Activated naive CD4-positive, alpha-beta T cell treated with anti-CD3 and anti-CD28 coated beads, Interleukin-2, amount 50 U/mL, for 24 hours (primary cell): ENCODE results near the gene DLEU7.

Experiments
- H3K27ac Mint-ChIP-seq: one replicate; pipeline ENCODE4 v1.8.0; 2021; ENCODE audit warnings: mild to moderate bottlenecking, mixed read lengths
- H3K27me3 Mint-ChIP-seq: one replicate; pipeline ENCODE4 v1.8.0; 2021; ENCODE audit warnings: mixed read lengths
- H3K36me3 Mint-ChIP-seq: one replicate; pipeline ENCODE4 v1.8.0; 2021; ENCODE audit warnings: mixed read lengths
- H3K4me1 Mint-ChIP-seq: one replicate; pipeline ENCODE4 v1.8.0; 2021; ENCODE audit warnings: mixed read lengths
- H3K4me3 Mint-ChIP-seq: one replicate; pipeline ENCODE4 v1.8.0; 2021; ENCODE audit warnings: mild to moderate bottlenecking, mixed read lengths
- H3K9me3 Mint-ChIP-seq: one replicate; pipeline ENCODE4 v1.8.0; 2021; ENCODE audit warnings: mixed read lengths

DLEU7 gene

DNA sequence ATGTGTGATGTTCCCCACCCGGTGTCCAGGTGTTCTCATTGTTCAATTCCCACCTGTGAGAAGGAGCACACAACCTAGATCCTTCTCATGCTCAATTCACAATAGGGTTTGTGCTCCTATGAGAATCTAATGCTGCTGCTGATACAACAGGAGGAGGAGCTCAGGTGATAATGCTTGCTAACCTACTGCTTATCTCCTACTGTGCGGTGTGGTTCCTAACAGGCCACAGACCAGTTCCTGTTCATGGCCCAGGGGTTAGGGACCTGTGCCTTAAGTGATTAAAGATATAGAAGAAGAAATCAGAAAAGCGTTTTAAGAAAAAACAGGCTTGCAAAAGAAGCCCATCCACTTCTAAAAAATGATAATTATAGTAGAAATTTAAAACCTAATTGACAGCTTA is 17.5 kb downstream of the DLEU7 start:
- Mint-ChIP-seq H3K9me3 (no peaks in the 10 kb centered on the region), H3K4me3 (no peak overlapping the region), H3K27ac (no peak overlapping the region), H3K36me3 (no peaks in the 10 kb centered on the region), H3K4me1 (no peaks in the 10 kb centered on the region), H3K27me3 (peaks cover 3% of the 10 kb centered on the region)

DNA sequence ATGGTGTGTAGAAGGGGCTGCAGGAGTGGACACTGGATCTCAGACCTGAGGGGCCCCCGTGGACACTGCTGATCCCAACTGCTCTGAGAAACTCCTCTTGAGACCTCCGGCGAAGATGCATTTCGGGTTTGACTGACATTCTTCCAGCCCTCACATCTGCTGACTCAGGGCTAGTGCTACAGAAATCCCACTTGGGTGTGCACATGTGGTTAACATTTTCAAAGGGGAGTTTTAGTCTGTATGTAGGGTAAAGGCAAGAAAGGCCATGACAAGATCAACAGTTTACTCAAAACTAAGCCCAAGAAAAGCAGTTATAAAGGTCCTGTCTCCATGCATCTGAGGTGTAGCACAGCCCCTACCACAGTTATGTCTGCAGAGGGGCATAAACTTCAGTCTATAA is 31.2 kb downstream of the DLEU7 start:
- Mint-ChIP-seq H3K27me3 (no peaks in the 10 kb centered on the region), H3K9me3 (no peaks in the 10 kb centered on the region), H3K36me3 (no peaks in the 10 kb centered on the region), H3K4me3 (no peak overlapping the region), H3K27ac (no peak overlapping the region), H3K4me1 (no peaks in the 10 kb centered on the region)

- Mint-ChIP-seq H3K9me3 (no peaks in the 10 kb centered on the region), H3K4me1 (no peaks in the 10 kb centered on the region), H3K27ac (no peak overlapping the region), H3K36me3 (no peaks in the 10 kb centered on the region), H3K27me3 (no peaks in the 10 kb centered on the region), H3K4me3 (no peak overlapping the region)
Observed at GRCh38 chr13:50810998-50811397, 32.5 kb downstream of the DLEU7 start.

DNA sequence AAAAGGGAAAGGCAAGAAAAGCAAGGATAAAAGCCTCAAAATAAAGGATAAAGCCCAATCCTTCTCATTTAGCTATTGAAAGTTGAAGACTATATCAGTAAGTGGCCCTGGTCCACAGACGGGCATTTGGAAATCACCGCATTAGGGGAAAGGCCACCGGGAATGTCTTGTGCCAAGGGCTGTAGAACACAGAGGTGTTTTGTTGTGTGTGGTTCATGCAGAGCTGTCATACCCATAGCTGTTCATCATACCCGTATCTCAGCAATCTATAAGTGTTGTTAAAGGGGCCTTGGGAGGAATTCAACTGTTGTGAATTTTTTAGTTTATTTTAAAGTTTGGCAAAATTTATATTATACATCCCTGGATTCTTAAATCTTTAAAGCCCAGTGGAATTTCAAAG is 33.0 kb downstream of the DLEU7 start:
- Mint-ChIP-seq H3K27ac (no peak overlapping the region), H3K4me1 (no peaks in the 10 kb centered on the region), H3K27me3 (no peaks in the 10 kb centered on the region), H3K36me3 (peaks cover 2% of the 10 kb centered on the region), H3K9me3 (no peaks in the 10 kb centered on the region), H3K4me3 (no peak overlapping the region)

GRCh38 chr13:50809133-50810090 is 34.1 kb downstream of the DLEU7 start:
- Mint-ChIP-seq H3K27ac (no peak overlapping the region), H3K4me1 (no peaks in the 10 kb centered on the region), H3K27me3 (no peaks in the 10 kb centered on the region), H3K36me3 (peaks cover 2% of the 10 kb centered on the region), H3K4me3 (no peak overlapping the region), H3K9me3 (no peaks in the 10 kb centered on the region)

DNA sequence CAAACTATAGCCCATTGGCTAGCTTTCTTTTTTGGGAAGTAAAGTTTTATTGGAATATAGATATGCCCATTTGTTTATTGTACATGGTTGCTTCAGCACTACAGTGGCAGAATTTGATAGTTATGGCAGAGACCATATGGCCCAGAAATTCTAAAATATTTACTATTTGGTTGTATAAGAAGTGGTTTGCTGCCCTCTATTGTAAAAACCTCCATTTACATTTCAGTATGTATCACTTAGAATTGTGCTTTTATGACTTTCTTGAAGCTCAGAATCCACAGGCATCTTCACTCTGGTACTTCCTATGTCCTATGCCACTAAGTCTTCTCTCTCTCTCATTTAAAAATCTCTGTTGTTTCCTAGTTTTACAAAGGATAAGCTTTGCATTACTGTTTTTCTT is 37.7 kb downstream of the DLEU7 start:
- Mint-ChIP-seq H3K36me3 (peaks cover 2% of the 10 kb centered on the region), H3K27me3 (no peaks in the 10 kb centered on the region), H3K27ac (no peak overlapping the region), H3K4me1 (peaks cover 5% of the 10 kb centered on the region), H3K4me3 (no peak overlapping the region), H3K9me3 (no peaks in the 10 kb centered on the region)

DNA sequence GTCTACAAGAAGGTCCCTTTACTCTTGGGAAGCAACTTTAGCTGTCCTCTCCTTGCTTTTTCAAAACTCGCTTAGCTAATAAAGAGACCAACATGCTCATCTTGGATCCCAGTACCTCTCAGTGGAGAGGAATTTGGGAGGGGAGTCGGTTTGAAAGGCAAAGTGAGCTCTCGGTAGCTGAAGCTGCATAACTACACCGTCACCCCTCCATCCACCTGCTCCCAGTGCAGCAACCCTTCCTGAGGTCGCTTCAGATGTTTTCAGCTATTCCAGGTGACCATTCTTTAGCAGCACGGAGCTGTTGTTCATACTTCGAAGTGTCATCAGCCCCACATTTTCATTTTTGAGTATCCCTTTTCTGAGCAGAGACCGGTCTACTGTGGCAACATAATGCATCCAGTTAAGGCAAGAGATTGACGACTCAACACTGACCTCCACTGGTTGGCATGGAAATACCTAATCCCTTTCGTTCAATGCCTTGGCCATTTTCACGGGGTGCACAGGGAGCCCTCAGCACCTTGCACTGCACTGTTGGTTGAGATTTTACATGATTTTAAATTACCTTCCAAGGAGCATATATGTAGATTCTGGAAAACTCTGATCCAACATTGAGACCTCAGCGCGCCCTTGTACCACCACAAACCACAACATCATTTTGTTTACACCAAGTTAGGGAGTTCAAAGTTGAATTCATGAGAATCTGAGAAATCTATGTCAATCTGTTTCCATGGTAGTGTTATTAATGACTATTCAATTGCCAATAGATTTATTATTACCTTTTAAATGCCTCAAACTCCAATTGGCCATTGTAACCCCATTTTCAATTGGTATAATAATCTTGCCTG is 42.2 kb downstream of the DLEU7 start:
- Mint-ChIP-seq H3K27ac (no peak overlapping the region), H3K4me1 (peaks cover 5% of the 10 kb centered on the region), H3K36me3 (peaks cover 2% of the 10 kb centered on the region), H3K27me3 (no peaks in the 10 kb centered on the region), H3K9me3 (no peaks in the 10 kb centered on the region), H3K4me3 (no peak overlapping the region)

GRCh38 chr13:50800091-50800739 is 43.3 kb downstream of the DLEU7 start:
- Mint-ChIP-seq H3K4me3 (no peak overlapping the region), H3K9me3 (no peaks in the 10 kb centered on the region), H3K27me3 (no peaks in the 10 kb centered on the region), H3K36me3 (no peaks in the 10 kb centered on the region), H3K27ac (no peak overlapping the region), H3K4me1 (peaks cover 5% of the 10 kb centered on the region)

- Mint-ChIP-seq H3K4me3 (no peak overlapping the region), H3K36me3 (no peaks in the 10 kb centered on the region), H3K27ac (no peak overlapping the region), H3K27me3 (no peaks in the 10 kb centered on the region), H3K4me1 (peaks cover 5% of the 10 kb centered on the region), H3K9me3 (no peaks in the 10 kb centered on the region)
Observed at GRCh38 chr13:50798923-50799322, 44.6 kb downstream of the DLEU7 start.

DNA sequence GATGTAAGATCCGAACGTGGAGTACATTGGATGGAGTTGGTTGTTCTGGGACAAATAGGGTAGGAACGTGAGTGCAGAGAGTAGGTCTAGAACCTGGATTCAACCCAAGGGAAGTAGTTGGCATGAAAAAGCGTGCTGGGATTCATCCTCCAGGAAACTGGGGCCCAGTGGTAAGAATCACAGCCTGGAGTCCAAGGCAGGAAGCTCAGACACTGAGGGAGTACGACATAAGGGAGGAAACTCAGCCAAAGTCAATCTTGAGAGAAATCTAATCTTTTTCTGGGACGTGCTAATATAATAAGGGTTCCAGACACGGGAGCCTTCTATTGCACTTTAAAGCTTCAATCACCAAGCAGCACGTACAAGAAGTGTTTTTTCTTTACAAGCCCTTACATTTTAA is 46.4 kb downstream of the DLEU7 start:
- no peak overlapping the region for H3K27ac Mint-ChIP-seq
- no peaks in the 10 kb centered on the region for H3K27me3 Mint-ChIP-seq
- H3K9me3 Mint-ChIP-seq: peaks cover 4% of the 10 kb centered on the region
- peaks cover 5% of the 10 kb centered on the region for H3K4me1 Mint-ChIP-seq
- H3K4me3 Mint-ChIP-seq: no peak overlapping the region
- H3K36me3 Mint-ChIP-seq: no peaks in the 10 kb centered on the region

DNA sequence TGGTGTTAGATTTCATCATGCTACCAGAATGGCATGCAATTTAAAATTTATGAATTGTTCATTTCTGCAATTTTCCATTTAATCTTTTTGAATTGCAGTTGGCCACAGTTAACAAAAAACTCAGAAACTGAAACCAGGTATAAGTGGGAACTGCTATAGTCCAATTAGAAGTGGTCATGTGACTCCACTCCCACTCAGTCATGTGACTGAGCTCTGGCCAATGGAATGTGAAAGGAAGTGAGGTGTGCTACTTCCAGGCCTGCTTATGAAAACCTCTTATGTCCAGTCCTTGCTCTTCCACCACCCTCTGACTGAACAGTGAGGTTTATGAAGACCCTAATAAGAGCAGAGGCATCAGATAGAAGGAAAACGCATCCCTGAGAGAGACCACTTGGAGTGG is 47.0 kb downstream of the DLEU7 start:
- H3K36me3 Mint-ChIP-seq: no peaks in the 10 kb centered on the region
- peaks cover 4% of the 10 kb centered on the region for H3K4me1 Mint-ChIP-seq
- H3K27ac Mint-ChIP-seq: no peak overlapping the region
- H3K9me3 Mint-ChIP-seq: peaks cover 4% of the 10 kb centered on the region
- H3K27me3 Mint-ChIP-seq: no peaks in the 10 kb centered on the region
- no peak overlapping the region for H3K4me3 Mint-ChIP-seq

- H3K27me3 Mint-ChIP-seq: no peaks in the 10 kb centered on the region
- no peak overlapping the region for H3K27ac Mint-ChIP-seq
- no peaks in the 10 kb centered on the region for H3K4me1 Mint-ChIP-seq
- H3K4me3 Mint-ChIP-seq: no peak overlapping the region
- H3K36me3 Mint-ChIP-seq: no peaks in the 10 kb centered on the region
- peaks cover 4% of the 10 kb centered on the region for H3K9me3 Mint-ChIP-seq
Observed at GRCh38 chr13:50794226-50794625, 49.3 kb downstream of the DLEU7 start.

- H3K27ac Mint-ChIP-seq: no peak overlapping the region
- H3K36me3 Mint-ChIP-seq: no peaks in the 10 kb centered on the region
- H3K27me3 Mint-ChIP-seq: no peaks in the 10 kb centered on the region
- H3K4me3 Mint-ChIP-seq: no peak overlapping the region
- H3K4me1 Mint-ChIP-seq: no peaks in the 10 kb centered on the region
- H3K9me3 Mint-ChIP-seq: peaks cover 4% of the 10 kb centered on the region
Observed at GRCh38 chr13:50793026-50793425, 50.5 kb downstream of the DLEU7 start.

GRCh38 chr13:50788551-50789210 is 54.8 kb downstream of the DLEU7 start:
- H3K4me1 Mint-ChIP-seq: no peaks in the 10 kb centered on the region
- H3K27ac Mint-ChIP-seq: no peak overlapping the region
- H3K4me3 Mint-ChIP-seq: no peak overlapping the region
- peaks cover 2% of the 10 kb centered on the region for H3K9me3 Mint-ChIP-seq
- no peaks in the 10 kb centered on the region for H3K27me3 Mint-ChIP-seq
- H3K36me3 Mint-ChIP-seq: no peaks in the 10 kb centered on the region
